ENCODE results near the gene RNF167.
A peak's percentile ranks its signal among the peaks of the same experiment; 100 is the strongest.

The RNF167 gene

DNA sequence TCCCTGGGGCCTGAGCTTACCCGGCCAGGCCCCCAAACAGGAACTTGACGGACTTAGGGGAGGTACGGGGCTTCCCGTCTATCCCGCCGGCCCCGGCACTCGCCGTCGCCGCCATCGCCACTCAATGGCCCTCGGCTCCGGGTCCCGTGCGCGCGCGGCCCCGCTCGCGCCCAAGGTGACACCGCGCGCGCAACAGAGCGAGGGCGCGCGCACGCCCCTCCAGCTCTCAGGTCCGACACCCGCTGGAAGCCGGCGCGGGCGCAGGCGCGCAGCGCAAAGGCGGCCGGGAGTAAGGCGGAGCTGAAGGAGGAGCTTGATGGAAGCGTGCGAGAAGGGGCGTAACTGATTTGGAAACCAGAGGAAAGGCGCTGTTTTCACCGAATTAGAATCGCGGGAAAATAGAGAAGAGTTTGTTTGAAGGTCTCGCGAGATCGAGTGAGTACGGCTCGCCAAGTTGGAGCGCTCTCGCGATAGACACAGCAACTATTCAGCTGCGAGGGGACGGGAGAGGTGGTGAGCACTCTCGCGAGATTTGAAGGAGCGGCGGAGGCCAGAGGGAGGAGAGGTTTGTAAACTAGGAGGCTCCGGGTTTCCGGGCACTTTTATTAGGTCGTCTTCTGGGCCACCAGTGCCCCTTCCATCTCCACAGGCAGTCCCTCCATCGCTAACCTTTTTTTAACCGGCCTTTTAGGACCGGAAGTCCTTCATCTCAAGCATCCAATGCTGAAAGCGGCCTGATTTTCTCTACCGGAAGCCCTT lies at the start of gene RNF167, which contains the start of gene SLC25A11:
Gene RNF167, plus strand, starts transcription at position 473 of the 759 bp plus-strand sequence. CDS start 642 bp downstream, outside the sequence.
Gene SLC25A11, minus strand, starts transcription at position 251 of the 759 bp plus-strand sequence. Its CDS starts 136 bp downstream, at position 115.
- peak; percentile 81 for DNase-seq

DNA sequence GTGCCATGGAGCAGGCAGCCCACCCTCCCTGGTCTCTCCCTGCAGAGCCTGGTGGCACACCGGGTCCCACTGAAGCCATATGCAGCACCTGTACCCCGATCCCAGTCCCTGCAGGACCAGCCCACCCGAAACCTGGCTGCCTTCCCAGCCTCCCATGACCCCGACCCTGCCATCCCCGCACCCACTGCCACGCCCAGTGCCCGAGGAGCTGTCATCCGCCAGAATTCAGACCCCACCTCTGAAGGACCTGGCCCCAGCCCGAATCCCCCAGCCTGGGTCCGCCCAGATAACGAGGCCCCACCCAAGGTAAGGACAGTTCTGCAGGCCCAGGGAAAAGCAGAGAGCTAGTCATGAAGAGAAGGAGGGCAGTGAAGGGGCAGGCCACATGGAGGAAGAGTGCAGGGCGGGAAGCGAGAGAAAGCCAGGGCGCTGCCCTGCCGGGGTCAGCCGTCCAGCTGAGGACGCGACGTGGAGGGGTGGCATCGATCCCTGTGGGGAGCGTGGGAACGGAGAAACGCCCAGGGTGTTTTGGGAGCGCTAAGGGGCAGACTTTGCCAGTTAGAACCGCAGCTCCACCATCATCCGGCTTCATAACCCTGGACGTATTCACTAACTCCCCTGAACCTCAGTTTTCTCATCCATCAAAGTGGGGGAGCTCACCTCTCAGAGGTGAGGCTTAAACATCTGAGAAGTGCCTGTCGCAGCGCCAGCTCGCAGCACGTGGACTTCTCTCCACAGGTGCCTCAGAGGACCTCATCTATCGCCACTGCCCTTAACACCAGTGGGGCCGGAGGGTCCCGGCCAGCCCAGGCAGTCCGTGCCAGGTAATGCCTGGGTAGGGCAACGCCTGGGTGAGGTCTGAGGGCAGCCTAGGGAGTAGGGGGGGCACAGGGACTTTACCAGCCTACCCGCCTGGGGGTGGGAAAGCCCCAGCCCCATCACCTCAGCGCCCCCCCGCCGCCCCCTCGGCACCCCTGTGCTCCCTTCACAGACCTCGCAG lies 48.4 kb upstream of the RNF167 start:
- no peak for DNase-seq

DNA sequence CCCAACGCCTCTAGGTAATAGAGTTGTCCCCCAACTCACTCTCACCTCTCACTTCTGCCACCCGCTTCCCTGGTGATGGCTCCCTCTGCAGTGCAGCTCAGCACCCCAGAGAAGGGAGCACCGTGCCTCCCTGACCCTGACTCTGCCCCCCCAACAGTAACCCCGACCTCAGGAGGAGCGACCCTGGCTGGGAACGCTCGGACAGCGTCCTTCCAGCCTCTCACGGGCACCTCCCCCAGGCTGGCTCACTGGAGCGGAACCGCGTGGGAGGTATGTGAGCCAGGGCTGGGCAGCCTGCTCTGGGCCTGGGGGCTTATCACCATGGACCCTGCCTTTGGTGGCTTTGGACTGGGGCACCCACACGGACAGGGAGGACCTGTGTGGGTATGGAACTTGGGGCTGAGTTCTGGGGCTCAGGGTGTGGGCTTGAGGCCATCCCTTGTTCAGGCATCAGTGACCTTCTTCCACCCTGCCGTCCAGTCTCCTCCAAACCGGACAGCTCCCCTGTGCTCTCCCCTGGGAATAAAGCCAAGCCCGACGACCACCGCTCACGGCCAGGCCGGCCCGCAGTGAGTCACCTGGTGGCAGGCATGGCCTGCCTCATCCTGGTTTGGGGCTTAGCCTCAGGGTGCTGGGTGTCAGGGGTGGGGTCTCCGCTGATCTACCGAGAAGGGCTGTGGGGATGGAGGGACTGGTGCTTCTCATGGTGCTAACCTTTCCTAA lies 47.4 kb upstream of the RNF167 start:
- no peak for DNase-seq

- no peak for DNase-seq
Observed at GRCh38 chr17:4893272-4893671, 46.8 kb upstream of the RNF167 start.

- DNase-seq, result no peak
Observed at GRCh38 chr17:4893721-4894560, 46.1 kb upstream of the RNF167 start.

DNA sequence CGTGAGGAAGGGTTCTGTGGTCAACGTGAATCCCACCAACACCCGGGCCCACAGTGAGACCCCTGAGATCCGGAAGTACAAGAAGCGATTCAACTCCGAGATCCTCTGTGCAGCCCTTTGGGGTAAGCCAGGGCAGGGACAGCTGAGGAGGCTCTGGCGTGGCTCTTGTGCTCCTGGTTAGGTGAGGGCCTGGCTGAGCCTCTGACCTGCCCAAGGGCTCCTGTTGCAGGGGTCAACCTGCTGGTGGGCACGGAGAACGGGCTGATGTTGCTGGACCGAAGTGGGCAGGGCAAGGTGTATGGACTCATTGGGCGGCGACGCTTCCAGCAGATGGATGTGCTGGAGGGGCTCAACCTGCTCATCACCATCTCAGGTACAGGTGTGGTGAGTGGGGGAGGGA lies 44.9 kb upstream of the RNF167 start:
- DNase-seq, result no peak

GRCh38 chr17:4895657-4896331 lies 44.3 kb upstream of the RNF167 start:
- no peak for DNase-seq

DNA sequence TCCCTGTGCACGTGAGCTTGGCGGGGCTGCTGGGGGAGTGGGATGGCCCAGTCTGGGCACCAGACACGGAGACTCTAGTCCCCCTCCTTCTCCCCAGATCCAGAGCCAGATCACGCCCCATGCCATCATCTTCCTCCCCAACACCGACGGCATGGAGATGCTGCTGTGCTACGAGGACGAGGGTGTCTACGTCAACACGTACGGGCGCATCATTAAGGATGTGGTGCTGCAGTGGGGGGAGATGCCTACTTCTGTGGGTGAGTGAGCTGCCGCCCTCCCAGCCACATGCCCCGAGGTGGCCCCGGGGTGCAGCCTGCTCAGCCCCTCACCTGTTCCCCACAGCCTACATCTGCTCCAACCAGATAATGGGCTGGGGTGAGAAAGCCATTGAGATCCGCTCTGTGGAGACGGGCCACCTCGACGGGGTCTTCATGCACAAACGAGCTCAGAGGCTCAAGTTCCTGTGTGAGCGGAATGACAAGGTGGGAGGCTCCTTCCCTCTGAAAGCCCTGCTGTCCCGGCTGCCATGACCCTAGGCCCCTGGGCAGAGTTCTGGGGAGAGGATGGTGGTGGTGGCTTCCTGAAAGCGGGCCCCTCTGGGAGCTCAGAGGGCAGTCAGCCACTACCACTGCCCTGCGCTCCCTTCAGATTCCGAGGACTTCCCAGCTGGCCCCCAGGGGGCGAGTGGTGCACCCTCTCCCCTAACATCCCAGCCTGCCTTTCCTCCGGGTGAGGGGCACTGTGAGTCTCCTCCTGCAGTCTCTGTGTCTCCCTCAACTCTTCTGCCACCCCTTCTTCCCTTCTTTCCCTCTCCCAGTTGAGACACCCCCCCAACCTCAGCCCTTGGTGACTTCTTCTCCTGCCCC lies 43.5 kb upstream of the RNF167 start:
- no peak for DNase-seq

- no peak for DNase-seq
Observed at GRCh38 chr17:4897198-4897687, 42.8 kb upstream of the RNF167 start.

DNA sequence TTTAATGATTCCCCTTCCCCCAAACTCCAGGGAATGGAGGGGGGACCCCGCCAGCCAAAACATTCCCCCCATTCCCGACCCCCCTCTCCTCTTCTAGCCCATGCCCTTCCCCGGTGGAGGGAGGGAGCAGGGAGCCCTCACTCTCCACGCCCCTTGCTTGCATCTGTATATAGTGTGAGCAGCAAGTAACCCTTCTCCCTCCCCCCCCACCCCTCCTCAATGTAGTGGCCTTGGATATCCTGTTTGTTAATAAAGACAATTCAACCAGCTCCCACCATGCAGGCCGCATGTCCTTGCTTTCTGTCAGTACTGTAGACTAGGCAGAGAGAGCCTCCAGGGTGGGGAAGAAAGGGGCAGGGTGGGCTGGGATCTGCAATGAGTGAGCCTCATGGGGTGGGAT lies 42.3 kb upstream of the RNF167 start:
- DNase-seq, result no peak

DNA sequence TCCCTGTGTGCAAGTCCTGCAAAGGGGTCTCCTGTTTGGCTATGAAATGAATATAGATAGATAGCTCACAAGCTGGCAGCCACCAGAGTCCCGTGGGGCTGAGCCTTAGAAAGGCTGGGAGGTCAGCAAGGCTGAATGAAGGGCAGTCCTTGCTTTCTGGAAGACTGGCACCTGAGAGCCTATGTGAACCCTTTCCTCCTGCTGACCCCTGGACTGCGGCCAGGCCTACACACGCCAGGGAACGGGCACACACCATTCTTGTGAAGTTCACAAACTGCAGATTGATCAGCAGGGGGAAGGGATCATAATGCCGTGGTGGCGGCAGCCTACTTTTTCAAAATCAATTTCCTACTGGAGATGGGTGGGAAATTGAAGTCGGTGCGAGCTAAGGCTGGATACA lies 41.7 kb upstream of the RNF167 start:
- DNase-seq, result no peak

DNA sequence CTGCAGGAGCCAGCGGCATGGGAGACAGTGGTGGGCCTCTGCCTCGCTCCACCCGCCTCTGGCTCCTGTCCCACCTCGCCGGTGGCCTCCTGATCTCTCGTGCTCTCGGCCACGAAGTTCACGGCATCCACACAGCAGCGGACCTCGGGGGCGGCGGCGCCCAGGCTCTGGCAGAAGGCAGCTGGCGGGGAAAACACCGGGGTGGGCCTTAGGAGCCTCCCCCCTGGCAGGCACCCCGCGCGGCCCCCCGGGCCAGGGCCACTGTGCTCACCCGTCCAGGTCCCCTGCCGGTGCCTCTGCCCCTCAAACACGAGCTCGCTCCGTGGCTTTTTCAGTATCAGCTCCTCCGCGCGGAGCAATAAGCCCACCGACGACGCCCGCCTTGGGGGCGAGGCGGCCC lies 41.1 kb upstream of the RNF167 start:
- DNase-seq, result no peak

DNA sequence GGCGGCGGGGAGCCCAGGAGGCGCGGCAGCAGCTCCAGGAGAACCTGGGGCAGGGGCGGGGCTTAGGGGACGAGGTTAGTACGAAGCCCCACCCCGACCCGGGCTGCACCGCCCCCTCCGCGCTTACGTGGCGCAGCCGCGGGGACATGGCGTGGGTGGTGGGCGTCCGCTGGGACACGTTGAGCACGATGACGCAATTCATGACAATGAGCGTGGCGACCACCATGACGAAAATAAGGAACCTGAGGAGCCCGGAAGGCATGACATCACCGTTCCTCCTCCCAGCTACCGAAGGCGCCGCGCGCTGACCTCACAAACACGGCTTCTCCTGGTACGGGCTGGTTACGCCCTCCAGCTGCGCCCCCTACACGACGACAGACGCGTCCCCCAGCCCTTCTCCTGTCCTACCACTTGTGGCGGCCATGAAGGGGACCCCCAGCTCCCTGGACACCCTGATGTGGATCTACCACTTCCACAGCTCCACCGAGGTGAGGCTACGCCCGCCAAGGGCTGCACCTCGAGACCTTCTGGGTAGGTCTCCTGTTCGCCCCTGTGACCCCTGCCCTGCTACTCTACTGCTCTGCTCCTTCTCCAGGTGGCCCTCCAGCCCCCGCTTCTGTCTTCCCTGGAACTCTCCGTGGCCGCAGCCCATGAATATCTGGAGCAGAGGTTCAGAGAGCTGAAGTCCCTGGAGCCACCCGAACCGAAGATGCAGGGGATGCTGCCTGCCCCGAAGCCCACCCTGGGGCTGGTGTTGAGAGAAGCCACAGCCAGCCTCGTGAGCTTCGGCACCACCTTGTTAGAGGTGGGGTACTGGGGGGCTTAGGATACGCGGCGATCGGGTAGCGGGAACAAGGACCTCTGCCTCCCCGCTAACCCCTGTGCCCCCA lies 40.5 kb upstream of the RNF167 start, which contains the start of gene C17orf107:
Gene C17orf107, plus strand, starts transcription at position 196 of the 890 bp plus-strand sequence. Its CDS starts 227 bp downstream, at position 423.
- DNase-seq, result no peak

GRCh38 chr17:4900231-4901107 lies 39.6 kb upstream of the RNF167 start:
- DNase-seq, result no peak

- DNase-seq, result no peak
Observed at GRCh38 chr17:4901108-4901647, 38.9 kb upstream of the RNF167 start.

DNA sequence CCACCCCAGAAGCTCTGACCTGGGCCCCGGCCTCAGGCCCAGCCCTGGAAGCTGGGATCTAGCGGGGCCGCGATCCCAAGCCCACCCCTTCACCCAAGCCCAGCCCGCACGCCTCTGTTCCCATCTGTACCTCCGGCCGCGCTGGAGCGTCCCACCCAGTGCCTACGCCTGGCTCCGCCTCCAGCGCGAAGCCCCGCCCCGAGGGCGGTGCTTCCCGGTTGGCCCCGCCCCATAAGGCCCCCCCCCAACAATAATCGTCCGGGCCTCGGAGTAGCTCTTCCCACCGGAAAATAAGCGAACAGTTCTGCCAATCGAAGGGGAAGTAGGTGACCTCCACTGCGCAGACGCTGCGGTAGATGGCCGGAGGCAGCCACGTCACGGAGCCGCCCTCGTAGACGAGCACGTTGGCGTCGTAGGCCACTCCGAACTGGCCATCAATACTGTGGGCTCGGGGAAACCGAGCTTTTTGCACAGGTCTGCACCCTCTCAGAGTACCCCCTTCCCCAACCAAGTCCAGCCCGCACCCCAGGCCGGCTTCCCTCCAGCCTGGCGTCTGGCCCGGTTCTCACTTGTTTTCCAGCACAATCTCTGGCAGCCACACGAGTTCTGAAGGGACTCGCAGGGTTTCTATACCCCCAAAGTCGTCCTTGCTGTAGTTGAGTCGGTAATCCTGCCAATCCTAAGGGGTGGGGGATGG lies 38.3 kb upstream of the RNF167 start:
- DNase-seq, result no peak

DNA sequence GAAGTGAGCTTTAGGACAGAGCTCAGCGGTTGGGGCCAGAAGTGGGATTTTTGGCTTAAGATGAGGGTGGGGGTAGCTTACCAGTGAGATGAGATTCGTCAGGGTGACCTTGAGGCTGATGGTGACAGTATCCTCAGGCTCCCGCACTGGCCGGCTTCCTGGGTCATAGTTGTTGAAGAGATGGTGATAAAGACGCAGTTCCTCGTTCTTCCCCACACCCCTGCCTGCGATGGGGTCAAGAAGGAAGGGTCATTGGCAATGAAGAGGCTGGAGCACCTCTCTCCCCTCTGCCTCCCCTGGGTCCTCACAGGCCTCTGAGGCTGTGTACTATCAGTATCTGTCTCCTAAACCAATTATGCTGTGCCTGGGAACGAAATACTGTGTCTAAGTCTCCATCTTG lies 37.5 kb upstream of the RNF167 start:
- no peak for DNase-seq

All from NCI-H2107 (cell line).